GM21515 (cell line): ENCODE results near the gene DIS3L2.
"Not testable (repeated sequence)": the region's sequence is repeated elsewhere in the genome, so short reads cannot be mapped to it uniquely, and the experiment has no call there.

Experiments used
- ATAC-seq: cut with Tn5 transposase; IDR thresholded peaks from one replicate; pipeline ENCODE4 v1.9.1; 2021; ENCODE audit not compliant: unreplicated experiment

The DIS3L2 gene

DNA sequence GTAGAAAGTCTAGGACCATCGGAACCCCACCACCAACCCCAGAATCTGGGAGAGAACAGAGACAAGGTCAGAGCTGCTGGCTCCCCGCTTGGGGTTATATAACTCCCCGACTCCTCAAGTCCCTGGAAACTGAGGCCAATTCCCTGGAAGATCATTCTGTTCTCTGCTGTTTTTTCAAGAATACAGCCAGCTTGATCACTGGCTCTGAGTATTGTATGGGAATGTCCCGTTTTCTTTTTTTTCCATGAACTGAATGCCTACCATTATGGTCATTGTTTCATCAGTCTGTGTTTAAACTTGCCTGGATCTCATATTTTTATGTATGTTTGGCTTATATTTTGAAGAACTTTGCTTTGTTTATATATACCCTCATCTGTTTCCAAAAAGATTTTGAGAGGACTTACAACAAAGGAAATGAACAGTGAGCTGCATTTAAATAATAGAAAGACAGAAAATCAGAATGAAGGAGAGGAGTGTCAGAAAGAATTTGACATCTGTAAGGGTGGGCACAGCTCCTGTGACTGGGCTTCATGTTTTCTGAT is 327.0 kb downstream of the DIS3L2 start:
- ATAC-seq: no peak

- no peak for ATAC-seq
Observed at GRCh38 chr2:232290668-232291067, 329.2 kb downstream of the DIS3L2 start.

- no peak for ATAC-seq
Observed at GRCh38 chr2:232291343-232291742, 329.8 kb downstream of the DIS3L2 start.

GRCh38 chr2:232292395-232293154 is 331.1 kb downstream of the DIS3L2 start:
- peak; percentile 59 for ATAC-seq

DNA sequence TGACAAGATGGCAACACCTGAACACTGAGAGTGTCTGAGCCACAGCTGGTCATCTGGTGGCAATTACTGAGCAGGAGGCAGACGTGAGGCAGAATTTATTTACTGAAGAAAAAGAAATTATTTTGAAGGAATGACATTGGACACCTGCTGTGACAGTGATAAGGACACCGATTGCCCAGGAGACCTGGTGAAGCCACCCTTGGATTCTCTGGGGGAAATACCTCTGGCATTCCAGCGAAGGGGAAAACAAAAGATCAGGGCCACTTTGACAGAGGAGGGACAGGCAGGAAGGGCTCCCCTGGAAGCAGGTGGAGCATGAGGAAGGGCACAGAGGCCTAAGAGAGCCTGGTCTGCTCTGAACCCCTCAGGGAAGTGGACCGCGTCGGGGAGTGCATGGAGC is 331.7 kb downstream of the DIS3L2 start:
- ATAC-seq: no peak

DNA sequence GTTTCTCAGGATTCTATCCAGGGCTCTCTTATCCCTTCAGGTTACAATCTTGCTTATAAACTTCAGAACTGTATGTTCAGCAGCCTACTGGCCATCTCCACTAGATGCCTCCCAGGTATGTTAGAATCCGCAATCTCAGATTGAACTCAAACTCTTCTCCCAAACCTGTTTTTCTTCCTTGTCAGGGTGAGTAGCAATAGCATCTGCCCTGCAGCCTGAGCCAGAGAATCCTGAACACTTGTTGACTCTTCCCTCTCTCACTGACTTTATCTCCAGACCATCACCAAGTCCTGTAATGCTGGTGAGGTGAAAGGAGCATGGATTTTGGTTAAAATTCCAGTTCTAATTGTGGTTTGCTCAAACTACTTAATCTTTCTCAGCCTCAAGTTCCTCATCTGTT is 334.5 kb downstream of the DIS3L2 start:
- no peak for ATAC-seq

DNA sequence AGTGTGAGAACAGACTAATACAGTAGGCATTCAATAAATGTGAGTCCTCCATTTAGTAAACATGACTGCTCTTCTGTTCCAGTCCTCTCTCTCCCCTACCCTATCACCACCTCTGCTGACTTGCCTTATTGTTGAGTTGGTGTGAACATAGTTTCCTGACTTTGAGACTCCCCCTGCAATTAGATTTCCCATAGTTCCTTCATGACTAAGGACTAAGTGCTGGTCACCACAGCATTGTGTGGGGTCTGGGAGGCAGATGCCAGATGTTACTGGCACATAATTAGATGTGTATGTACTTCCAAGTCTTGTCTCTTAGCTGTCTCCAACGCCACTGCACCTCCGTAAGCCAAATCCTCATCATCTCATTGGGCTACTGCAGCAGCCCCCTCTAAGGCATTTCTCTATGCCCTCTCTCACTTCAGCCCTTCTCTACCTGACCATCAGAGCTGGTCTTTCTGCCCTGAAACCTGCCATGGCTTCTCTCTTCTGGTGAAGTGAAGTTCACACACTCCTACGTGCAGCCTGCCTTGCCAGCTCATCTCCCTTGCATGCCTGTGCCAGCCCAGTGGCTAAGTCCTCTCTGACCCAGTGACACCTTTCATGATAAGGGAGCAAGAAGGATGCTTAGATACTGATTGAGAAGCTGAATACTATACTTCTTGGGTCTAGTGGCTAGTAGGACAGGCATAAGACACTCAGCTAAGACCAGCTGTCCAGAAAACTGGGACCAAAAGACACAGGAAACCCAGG is 335.4 kb downstream of the DIS3L2 start:
- no peak for ATAC-seq

DNA sequence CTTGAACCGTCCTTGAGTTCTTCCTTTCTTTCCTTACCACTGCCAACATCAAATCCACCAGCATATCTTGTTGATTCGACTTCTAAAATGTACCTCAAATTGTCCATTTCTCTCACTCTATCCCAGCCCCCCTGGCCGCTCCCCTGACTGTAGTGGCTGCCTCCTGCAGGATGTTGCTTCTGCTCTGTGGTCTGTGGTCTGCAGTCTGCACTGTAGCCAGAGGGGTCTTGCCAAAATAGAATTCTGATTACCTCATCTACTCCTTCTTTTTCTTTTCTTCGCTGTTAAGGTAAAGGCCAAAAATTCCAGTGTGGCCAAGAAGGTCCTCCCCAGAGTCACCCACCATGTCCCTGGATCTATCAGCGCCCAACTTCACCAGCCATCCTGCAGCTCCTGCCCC is 337.6 kb downstream of the DIS3L2 start:
- ATAC-seq: no peak

GRCh38 chr2:232299927-232300674 is 338.6 kb downstream of the DIS3L2 start:
- ATAC-seq: no peak

DNA sequence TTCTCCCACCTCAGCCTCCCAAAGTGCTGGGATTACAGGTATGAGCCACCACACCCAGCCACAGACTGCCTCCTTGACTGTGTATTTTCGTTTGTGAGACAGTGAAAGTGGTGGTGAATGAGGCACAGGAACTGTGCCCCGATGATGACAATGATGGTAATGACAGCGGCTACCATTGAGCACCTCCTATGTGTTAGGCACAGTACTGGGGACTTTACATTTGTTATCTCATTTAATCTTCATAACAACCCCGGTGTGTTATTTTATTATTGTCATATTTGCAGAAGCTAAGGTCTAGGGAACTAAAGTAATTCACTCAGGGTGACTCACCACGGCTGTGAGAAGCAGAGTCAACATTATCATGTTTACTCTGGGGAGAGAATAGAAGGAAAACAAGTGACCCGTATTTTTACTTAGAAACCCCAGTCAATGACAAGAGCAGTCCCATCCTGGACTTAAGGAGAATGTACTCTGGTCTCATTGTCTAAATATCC is 339.4 kb downstream of the DIS3L2 start:
- ATAC-seq: no peak

DNA sequence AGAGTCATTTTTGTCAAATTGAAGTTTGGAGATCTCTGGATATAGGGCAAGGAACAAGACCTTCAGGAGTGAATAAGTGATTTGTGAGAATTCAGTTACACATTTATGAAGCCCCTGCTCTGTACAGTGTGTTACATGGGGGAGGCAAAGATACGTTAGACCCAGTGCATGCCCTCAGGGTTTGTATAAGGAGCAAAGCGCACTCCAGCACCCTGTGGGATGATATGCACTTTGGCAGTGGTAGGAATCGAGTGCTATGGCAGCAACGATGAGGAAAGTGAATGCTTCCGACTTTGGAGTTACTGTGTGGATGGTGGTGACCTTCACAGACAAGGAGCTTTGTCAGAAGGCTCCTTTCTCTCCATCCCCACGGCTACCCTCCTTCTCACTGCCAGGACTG is 342.7 kb downstream of the DIS3L2 start:
- ATAC-seq: no peak

DNA sequence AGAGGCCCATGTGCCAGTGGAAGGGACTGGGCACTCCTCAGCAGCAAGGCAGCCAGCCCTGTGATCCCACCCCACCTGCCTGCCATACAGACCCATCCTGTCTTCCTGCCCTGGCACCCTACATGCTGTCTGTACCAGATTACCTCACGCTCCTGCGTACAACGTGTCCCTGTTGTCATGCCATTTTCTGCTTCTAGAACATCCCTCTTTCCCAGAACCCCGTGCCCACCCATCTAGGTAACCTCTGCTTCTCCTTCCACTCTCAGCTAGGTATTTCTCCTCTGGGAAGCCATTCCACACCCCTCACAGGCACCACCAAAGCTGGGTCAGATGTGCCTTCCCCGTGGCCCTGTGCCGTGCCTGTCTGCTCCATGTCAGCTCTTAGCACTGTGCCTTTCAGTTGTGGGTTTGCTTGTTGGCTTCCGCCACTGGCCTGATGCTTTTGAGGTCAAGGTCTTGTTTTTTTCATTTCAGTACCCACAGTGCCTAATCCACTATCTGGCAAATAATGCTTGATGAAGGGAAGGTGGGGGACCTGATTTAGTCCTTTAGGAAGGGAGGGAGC is 345.3 kb downstream of the DIS3L2 start:
- ATAC-seq: no peak

GRCh38 chr2:232307854-232308253 is 346.3 kb downstream of the DIS3L2 start:
- no peak for ATAC-seq

- no peak for ATAC-seq
Observed at GRCh38 chr2:232308986-232309385, 347.5 kb downstream of the DIS3L2 start.

DNA sequence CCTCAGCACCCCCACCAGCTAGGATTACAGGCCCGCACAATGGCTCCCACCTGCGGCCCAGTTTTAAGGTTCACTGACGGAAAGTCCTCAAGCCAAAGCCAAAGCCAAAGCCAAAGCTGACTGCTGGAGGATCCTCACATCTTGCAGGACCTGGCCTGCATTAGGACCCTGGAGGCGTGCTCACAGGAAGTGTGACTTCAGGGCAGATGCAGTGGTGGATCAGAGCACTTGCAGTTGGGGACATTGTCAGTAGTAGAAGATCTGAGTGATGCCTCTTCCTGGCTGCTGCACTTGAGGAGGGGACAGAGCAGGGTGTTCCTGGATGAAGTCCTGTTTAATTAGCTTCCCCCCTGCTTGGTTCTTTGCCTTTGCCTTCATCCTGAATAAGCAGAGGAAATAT is 348.1 kb downstream of the DIS3L2 start:
- ATAC-seq: no peak

DNA sequence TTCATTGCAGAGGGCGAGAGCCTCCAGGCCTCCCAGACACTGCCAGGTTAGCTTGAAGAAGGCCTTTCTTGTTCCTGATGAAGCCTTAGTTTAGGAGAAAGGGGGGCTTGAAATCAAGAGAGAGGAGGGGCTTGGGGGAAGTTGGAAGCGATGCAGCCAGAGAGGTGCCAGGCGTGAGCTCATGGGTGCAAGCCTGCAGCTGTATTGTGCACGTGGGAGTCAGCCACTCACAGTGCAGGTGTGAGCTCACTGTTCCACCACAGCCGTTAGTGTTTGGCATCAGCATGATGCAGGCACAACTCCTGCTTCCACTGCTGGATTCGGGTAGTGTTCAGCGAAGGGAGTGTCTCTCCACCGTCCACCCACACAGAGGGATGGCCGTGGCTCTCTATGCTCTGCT is 348.6 kb downstream of the DIS3L2 start:
- no peak for ATAC-seq

- ATAC-seq: no peak
Observed at GRCh38 chr2:232310696-232311095, 349.2 kb downstream of the DIS3L2 start.

- ATAC-seq: not testable (repeated sequence)
Observed at GRCh38 chr2:232313645-232314044, 352.1 kb downstream of the DIS3L2 start.

GRCh38 chr2:232315049-232315922 is 353.8 kb downstream of the DIS3L2 start:
- ATAC-seq: peak; percentile 81

GRCh38 chr2:232315923-232316299 is 354.4 kb downstream of the DIS3L2 start:
- ATAC-seq: no peak
